ENCODE measurements around the gene GRPEL1. TPM values are rescaled to one million over a fixed set of nuclear protein-coding genes. Genes with fewer than 3 reads are reported as not detected.

GRPEL1 gene
- total and polyA plus RNA-seq, 10 of the 15 experiments (the other 5 are each of a cell fraction or from before 2014, with no cell fraction given), result 30.8 to 119 (median 67.6) TPM

- intact Hi-C loops (cut with micrococcal nuclease; ENCODE audit: unreplicated experiment) (no loop called here), in situ Hi-C loops (cut with MboI) (no loop called here)
- ChIA-PET SMC1A (ENCODE audit: uncharacterized antibody, unreplicated experiment) (interaction anchor here (0.9 kb wide), 1 partner anchor 14 kb away, joined by 3 read pairs; no protein-coding TSS in a partner anchor), RAD21 (ENCODE audit: unreplicated experiment) (interaction anchor here (1.3 kb wide), 1 partner anchor 123 kb away, joined by 4 read pairs; no protein-coding TSS in a partner anchor), POLR2A (no interaction called here), CTCF (no interaction called here)
- Histone ChIP-seq H3K27ac (ENCODE audit: control insufficient read depth, insufficient read depth) (no peak overlapping the region), H3K4me3 (no peak overlapping the region), H2AFZ (ENCODE audit: control insufficient read depth, low read depth, low read length) (no peak overlapping the region), H3K9me3 (replicated peaks; ENCODE audit: control insufficient read depth, insufficient read depth, low read length) (no peaks in the 10 kb centered on the region), H3K9ac (ENCODE audit: control insufficient read depth, insufficient read depth, low read length) (no peak overlapping the region), H3K36me3 (ENCODE audit: control insufficient read depth in 2 of 2, insufficient read depth in 2 of 2, low read length in 1 of 2) (peaks cover 7 to 17% of the 10 kb centered on the region in 2 experiments), H3K79me2 (ENCODE audit: control insufficient read depth, insufficient read depth, low read length) (no peaks in the 10 kb centered on the region), H3K4me2 (ENCODE audit: control insufficient read depth, insufficient read depth) (no peak overlapping the region), H4K20me1 (ENCODE audit: control insufficient read depth, insufficient read depth) (no peaks in the 10 kb centered on the region), H3K4me1 (ENCODE audit: control insufficient read depth, insufficient read depth, low read length) (no peaks in the 10 kb centered on the region), H3K27me3 (replicated peaks in 1 of 2; ENCODE audit: control insufficient read depth in 2 of 2, insufficient read depth in 2 of 2, low read length in 1 of 2) (no peaks in the 10 kb centered on the region)
- DNase-seq (ENCODE audit: low read depth, low spot score) (no peak), FAIRE-seq (no peak), ATAC-seq (no peak)
- TF ChIP-seq FOS (IDR thresholded peaks at IDR 0.05; ENCODE audit: borderline replicate concordance, extremely low read depth, insufficient read length), result no peak
- TF ChIP-seq CEBPZ (IDR thresholded peaks at IDR 0.05; ENCODE audit: low read depth, low read length), result no peak
- TF ChIP-seq RFX5 (IDR thresholded peaks at IDR 0.05; ENCODE audit: low read depth, low read length), result no peak
- TF ChIP-seq BRCA1 (IDR thresholded peaks at IDR 0.05; ENCODE audit: low read depth, low read length), result no peak
- no peak for TF ChIP-seq POLR2A (IDR thresholded peaks at IDR 0.05; ENCODE audit: low read depth, low read length)
- TF ChIP-seq BCL11A (IDR thresholded peaks at IDR 0.05; ENCODE audit: low read depth, low read length), result no peak
- TF ChIP-seq KDM1A (IDR thresholded peaks at IDR 0.05; ENCODE audit: borderline replicate concordance), result no peak
- no peak for TF ChIP-seq ZNF207 (IDR thresholded peaks at IDR 0.05; ENCODE audit: borderline replicate concordance)
- no peak for TF ChIP-seq HCFC1 (IDR thresholded peaks at IDR 0.05; ENCODE audit: low read length)
- TF ChIP-seq CBX5 (IDR thresholded peaks at IDR 0.05; ENCODE audit: low read depth), result no peak
- TF ChIP-seq IKZF1 (conservative IDR thresholded peaks at IDR 0.05), result no peak
- TF ChIP-seq GATAD2B (conservative IDR thresholded peaks at IDR 0.05; ENCODE audit: low read depth), result no peak
- TF ChIP-seq EZH2 (IDR thresholded peaks at IDR 0.05; ENCODE audit: borderline replicate concordance, control insufficient read depth, low read depth, low read length), result no peak
- no peak for TF ChIP-seq TCF12 (IDR thresholded peaks at IDR 0.05; ENCODE audit: low read depth, low read length)
- 82% methylated on average over 35 of the region's 35 CpGs for WGBS (ENCODE audit: insufficient coverage, insufficient replicate concordance, low lambda C conversion rate, missing lambda C conversion rate)
- no TSS peak for BruUV-seq (replicated peaks)
These were observed 36.1 kb downstream of the GRPEL1 start for GRCh38 chr4:7031558-7032449.
